ENCODE data around the gene RFLNA.

- TF ChIP-seq POLR2A (IDR thresholded peaks at IDR 0.05; ENCODE audit: low read length) (no peak), GATA1 (IDR thresholded peaks at IDR 0.05; ENCODE audit: low read depth, low read length) (no peak)
Observed at GRCh38 chr12:124332058-124332672, 37.3 kb downstream of the RFLNA start.

All from erythroblast (primary cell).